ENCODE data around the gene C1orf87.

Gene C1orf87, protein sequence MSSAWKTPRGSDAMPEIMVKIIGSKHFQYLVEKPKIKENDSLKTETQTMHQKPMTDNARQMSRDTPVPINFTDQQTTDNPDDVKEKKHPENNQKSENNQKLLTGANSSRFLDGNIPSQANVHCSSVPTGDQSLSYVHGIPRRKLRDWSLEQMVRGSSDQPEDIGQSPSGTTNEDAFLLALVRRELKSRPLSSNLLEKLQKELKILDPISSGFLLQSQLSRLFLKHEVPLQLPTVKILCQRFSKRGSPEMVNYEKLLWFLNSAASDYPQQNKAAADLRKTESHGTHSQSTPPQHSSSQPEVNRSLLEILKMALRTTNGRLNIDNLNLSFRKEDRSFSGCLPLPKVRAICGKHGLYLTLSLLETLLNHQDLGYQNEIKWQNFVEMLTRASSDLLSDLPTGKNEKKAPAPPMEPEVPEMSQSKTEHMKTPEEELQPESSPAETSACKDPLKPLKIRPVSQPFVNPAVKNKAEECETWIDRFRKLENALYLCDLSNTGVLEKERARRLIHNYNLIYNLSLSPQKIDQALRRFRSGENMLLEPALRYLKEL

DNA sequence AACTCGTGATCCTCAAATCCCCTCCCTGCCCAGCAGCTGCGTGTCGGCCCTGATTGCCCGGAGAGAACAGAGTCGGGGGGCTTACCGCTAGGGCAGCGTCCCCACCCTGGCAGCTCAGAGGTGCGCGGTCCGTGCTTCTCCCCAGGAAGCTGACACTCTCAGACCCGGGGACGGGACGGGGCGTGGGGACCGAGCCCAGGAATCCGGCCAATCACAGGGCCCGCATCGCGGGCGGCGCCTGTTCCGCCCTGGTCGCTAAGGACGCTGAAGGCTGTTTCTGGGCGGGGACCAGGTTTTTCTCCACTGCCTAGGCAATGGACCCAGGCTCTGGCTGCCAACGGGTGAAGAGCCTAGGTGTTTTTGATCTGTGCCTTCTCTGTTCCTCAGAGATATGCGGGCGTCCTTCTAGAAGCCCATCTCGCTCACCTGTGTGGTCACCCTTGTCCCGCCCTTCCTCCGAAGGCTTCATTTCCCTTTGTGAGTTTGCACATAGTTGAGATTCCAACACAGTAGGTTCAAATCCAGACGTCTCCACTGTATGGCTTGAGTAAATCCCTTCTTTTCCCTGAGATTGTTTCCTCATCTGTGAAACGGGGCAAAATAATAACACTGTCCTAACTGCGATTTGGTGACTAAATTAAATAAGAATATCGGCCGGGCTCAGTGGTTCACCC is at the start of gene C1orf87:
Gene C1orf87 (minus strand): TSS at position 166 of the 674 bp plus-strand sequence. CDS start 1,127 bp downstream, outside the sequence.
- peak in 5 of 42 donors; percentile 7 to 20 (median 10) for DNase-seq
- intact Hi-C loops (cut with DNase I), result no loop called here

- DNase-seq, result no peak
- intact Hi-C loops (cut with DNase I), result no loop called here
Measured at GRCh38 chr1:60118085-60118484, 44.5 kb upstream of the C1orf87 start.

DNA sequence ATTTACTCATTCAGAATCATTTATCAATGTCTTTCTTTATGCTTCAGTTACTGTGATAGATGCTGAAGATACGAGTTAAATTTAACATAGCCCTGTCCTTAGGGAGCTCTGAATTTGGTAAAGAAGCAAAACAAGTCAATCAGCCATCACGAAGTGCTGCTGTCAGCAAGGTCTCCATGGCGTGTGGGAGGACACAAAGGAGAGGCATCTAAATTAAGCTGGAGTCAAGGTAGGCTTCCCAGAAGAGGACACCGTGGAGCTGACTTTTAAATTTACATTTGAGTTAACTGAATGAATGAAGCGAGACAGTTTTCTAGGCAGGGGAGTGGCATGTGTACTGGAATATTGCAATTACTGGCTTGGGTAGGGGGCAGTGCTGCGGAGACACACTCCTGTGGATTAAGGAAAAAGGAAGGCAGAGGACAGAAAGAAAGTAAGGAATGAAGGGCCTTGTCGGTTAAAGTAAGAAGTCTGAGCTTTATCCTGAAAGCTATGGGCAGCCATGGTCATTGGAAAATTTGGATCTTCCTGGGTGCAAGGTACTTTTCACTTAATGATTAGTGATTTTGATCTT is 41.3 kb upstream of the C1orf87 start:
- DNase-seq, result peak in 32 of 42 donors; percentile 3 to 79 (median 39)
- intact Hi-C loops (cut with DNase I), result no loop called here

GRCh38 chr1:60113596-60113995 is 40.0 kb upstream of the C1orf87 start:
- no peak for DNase-seq
- intact Hi-C loops (cut with DNase I), result no loop called here

- intact Hi-C loops (cut with DNase I), result no loop called here
Measured at GRCh38 chr1:60113028-60113427, 39.5 kb upstream of the C1orf87 start.

DNA sequence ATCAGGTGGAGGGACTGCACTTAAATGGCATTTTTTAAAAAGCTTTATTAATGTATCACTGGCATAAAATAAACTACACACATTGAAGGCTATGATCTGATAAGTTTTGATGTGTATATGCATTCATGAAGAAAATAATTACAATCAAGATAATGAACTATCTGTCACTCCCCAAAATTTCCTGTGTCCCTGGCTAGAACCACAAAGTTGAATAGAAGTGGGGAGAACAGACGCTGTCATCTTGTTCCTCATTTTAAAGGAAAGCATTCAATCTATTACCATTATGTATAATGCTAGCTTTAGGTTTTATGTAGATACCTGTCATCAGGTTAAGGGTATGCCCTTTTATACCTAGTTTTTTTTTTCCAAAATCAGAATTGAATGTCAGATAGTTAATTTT is 38.1 kb upstream of the C1orf87 start:
- DNase-seq, result no peak
- intact Hi-C loops (cut with DNase I), result no loop called here

More at GRCh38 chr1:60113028-60113427, 39.5 kb upstream of the C1orf87 start:
- DNase-seq, result no peak

- no peak for DNase-seq
- intact Hi-C loops (cut with DNase I), result no loop called here
Measured at GRCh38 chr1:60111118-60111517, 37.5 kb upstream of the C1orf87 start.

- intact Hi-C loops (cut with DNase I), result no loop called here
- no peak for DNase-seq
Measured at GRCh38 chr1:60108196-60108595, 34.6 kb upstream of the C1orf87 start.

GRCh38 chr1:60103186-60103585 is 29.6 kb upstream of the C1orf87 start:
- no peak for DNase-seq
- intact Hi-C loops (cut with DNase I), result no loop called here

DNA sequence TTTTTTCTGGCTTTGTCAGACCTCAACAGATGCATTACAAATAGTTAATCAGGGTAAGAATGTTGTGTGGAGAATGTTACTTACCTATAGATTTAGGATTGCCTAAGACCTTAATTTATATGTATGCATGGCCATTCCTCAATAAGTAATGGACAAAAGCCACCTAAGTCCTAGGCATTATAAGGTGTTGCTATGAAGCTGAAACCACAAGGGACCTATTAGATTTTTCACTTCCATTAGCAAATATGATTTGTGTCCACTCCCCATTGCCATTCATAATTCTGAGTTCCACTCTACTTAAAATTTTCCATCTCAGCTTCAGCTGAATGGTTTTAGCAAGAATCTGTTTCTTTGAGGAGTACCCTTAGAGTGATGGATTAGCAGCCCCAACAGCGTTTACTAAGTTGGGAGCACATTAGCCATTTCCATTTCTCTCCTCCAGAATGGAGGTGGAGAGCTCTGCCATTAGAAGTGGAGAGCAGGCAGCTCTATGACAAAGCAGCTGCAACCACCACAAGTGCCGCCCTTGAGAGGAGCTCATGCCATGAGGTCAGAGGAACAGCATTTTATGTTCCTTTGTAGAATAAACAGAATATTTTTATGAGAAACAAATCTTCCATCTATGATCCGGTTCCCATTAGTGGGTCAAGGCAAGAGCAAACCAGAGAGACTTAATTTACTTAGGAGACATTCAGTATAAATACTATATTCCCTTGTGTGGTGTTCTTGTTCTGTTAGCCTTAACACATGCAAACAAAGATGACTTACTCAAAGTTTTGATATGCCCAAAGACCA is 28.9 kb upstream of the C1orf87 start:
- intact Hi-C loops (cut with DNase I), result no loop called here

DNA sequence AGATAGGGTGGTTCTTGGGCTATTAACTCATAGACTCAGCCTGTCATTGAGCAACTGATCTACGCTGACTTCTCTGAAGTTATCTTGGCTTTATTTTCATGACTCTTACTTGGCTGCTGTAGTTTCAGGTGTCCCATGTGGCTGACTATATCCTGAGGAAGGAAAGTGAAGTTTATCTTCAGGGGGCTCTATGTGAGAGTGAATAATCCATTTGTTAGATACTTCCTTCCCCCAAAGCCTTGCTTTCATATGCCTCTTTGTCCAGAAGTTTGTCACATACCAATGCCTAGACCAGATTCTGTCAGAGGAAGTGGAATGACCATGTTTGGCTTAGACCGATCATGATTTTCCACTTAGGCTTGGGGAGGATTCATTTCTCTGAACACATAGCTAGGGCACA is 27.9 kb upstream of the C1orf87 start:
- DNase-seq, result no peak

More for the DNA sequence above, 28.9 kb upstream of the C1orf87 start:
- DNase-seq, result no peak

DNA sequence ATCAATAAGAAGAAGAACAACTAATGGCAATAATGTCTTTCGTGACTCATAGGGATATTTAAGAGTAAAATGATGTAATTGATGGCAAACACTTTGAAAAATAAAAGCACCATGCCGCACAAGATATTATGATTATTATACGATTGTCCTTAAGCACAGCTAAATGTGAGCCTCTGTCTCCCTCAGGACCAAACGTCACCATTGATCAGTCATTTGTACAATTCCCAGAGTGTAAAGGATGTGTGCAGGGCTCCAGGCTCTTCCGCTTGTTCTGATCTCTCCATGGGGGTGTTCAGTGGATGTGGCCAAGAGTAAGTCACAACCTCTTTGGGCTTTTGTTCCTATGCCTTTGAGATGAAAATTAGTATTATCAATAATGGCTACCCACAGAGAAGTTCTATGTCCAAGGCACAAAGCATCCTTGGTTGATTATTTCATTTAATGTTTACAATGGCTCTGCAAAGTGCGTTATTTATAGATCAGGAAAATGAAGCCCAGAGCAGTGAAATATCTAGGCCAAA is 17.7 kb upstream of the C1orf87 start:
- intact Hi-C loops (cut with DNase I), result no loop called here
- no peak for DNase-seq

More for the DNA sequence above, 27.9 kb upstream of the C1orf87 start:
- intact Hi-C loops (cut with DNase I), result no loop called here

GRCh38 chr1:60090655-60091054 is 17.1 kb upstream of the C1orf87 start:
- intact Hi-C loops (cut with DNase I), result no loop called here
- no peak for DNase-seq

GRCh38 chr1:60088620-60089155 is 15.1 kb upstream of the C1orf87 start:
- DNase-seq, result peak in 1 of 42 donors; percentile 20

DNA sequence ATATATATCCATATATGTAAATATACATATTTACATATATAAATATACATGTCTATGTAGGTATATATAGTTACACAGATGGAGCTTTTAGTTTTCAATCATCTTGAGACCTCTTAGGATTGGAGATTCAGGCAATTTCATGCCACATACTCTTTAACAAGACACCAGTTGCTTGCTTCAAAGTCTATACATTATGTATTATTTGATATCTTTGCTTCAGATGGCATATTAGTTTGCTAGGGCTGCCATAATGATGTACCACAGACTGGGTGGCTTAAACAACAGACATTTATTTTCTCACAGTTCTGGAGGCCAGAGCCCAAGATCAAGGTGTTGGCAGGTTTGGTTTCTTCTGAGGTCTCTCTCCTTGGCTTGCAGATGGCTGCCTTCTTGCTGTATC is 14.1 kb upstream of the C1orf87 start:
- DNase-seq, result no peak

More at GRCh38 chr1:60088620-60089155, 15.1 kb upstream of the C1orf87 start:
- intact Hi-C loops (cut with DNase I), result no loop called here

GRCh38 chr1:60078182-60078581 is 4.6 kb upstream of the C1orf87 start:
- intact Hi-C loops (cut with DNase I), result no loop called here
- DNase-seq, result no peak

More for the DNA sequence above, 14.1 kb upstream of the C1orf87 start:
- intact Hi-C loops (cut with DNase I), result no loop called here

GRCh38 chr1:60071296-60071695 is 2.3 kb downstream of the C1orf87 start:
- DNase-seq, result no peak
- intact Hi-C loops (cut with DNase I), result no loop called here

- no peak for DNase-seq
- intact Hi-C loops (cut with DNase I), result no loop called here
Measured at GRCh38 chr1:60069691-60070090, 3.9 kb downstream of the C1orf87 start.
